Hepatocyte (in vitro differentiated cells): ENCODE results near the gene CLCN1.

Experiments used
- EZH2 ChIP-seq: fragments of 200-600 bp; sonication (generic); IDR thresholded peaks from 2 replicates; pipeline ENCODE4 v1.6.1; 2016; ENCODE audit warnings: antibody characterized with exemption, mild to moderate bottlenecking, borderline replicate concordance
- EZH2phosphoT487 ChIP-seq: fragments of 200-600 bp; sonication (generic); IDR thresholded peaks from one replicate; pipeline ENCODE4 v1.6.1; 2018; ENCODE audit warnings: antibody characterized with exemption, mild to moderate bottlenecking, low read depth, moderate library complexity; ENCODE audit not compliant: unreplicated experiment, severe bottlenecking
- TF ChIP-seq, protein P1 (sequence below): fragments of 200-600 bp; sonication (generic); IDR thresholded peaks from 2 replicates; pipeline ENCODE4 v1.5.1; 2016; ENCODE audit warnings: antibody characterized with exemption, mild to moderate bottlenecking; ENCODE audit not compliant: poor library complexity

DNA sequence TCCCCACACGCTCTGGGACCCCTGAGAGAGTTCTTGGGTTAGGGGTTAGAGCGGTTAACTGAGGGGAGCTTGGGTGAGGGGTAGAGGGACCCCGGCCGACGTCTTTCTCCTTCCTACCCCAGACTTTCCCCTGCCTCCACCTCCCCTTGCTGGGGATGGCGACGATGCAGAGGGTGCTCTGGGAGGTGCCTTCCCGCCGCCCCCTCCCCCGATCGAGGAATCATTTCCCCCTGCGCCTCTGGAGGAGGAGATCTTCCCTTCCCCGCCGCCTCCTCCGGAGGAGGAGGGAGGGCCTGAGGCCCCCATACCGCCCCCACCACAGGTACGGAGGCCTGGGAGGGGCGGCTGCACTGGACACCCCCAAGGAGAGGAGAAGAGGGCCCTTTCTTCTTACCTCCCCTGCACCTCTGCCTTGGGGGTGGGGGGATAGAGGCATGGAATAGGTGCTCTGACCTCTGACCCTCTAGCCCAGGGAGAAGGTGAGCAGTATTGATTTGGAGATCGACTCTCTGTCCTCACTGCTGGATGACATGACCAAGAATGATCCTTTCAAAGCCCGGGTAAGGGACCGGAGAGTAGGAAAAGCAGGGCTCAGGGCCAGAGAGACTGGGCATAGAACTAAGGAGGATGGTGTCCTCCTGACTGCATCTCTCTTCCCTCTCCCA, 66.3 kb downstream of the CLCN1 start:
- TF ChIP-seq, protein P1, sequence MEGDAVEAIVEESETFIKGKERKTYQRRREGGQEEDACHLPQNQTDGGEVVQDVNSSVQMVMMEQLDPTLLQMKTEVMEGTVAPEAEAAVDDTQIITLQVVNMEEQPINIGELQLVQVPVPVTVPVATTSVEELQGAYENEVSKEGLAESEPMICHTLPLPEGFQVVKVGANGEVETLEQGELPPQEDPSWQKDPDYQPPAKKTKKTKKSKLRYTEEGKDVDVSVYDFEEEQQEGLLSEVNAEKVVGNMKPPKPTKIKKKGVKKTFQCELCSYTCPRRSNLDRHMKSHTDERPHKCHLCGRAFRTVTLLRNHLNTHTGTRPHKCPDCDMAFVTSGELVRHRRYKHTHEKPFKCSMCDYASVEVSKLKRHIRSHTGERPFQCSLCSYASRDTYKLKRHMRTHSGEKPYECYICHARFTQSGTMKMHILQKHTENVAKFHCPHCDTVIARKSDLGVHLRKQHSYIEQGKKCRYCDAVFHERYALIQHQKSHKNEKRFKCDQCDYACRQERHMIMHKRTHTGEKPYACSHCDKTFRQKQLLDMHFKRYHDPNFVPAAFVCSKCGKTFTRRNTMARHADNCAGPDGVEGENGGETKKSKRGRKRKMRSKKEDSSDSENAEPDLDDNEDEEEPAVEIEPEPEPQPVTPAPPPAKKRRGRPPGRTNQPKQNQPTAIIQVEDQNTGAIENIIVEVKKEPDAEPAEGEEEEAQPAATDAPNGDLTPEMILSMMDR = no peak
- no peak for TF ChIP-seq EZH2phosphoT487
- TF ChIP-seq EZH2 = no peak
